K562 (cell line): Measurements from ENCODE around the gene ADRM1. TPM values are rescaled to one million over a fixed set of nuclear protein-coding genes. Genes with fewer than 3 reads are reported as not detected.

Source experiments
- PHF21A ChIP-seq: fragments of 450-650 bp; IDR thresholded peaks from 2 replicates; pipeline ENCODE4 v1.6.1; 2017; ENCODE audit warnings: low read depth, borderline replicate concordance
- SMARCA4 ChIP-seq: fragments of 450-650 bp; IDR thresholded peaks from 2 replicates; pipeline ENCODE4 v1.6.1; 2016
- ZNF444 ChIP-seq: fragments of 250-450 bp; sonication (Bioruptor Pico); IDR thresholded peaks from 2 replicates; pipeline ENCODE4 v1.4.0; 2020; ENCODE audit warnings: mild to moderate bottlenecking, moderate library complexity
- ZNF695 ChIP-seq: fragments of 450-650 bp; formaldehyde crosslinking; IDR thresholded peaks from 2 replicates; pipeline ENCODE4 v1.4.0; 2020; ENCODE audit warnings: mild to moderate bottlenecking, moderate library complexity
- polyA plus RNA-seq, 8 experiments: library from polyadenylated mRNA; depleted of rRNA in 4 of 8; stranded (reverse) in 5 of 8; unstranded in 3 of 8; fragments of >200 nt; fragmentation: Nextera tagmentation in 2 of 8; fragmentation: Illumina TruSeq in 1 of 8; extraction: Ambion mirVana in 2 of 8; extraction: Trizol in 1 of 8; gene quantifications; 2 replicates each; pipeline versions ENCODE4 v1.2.1 to v1.2.3, GENCODE V29; 2011 to 2014; ENCODE audit warnings: inconsistent platforms in 1 of 8, missing spikeins in 1 of 8
- total RNA-seq, 7 experiments: library from RNA; depleted of rRNA in 6 of 7; stranded (reverse); fragments of >200 nt in 6 of 7; fragmentation: Illumina TruSeq in 2 of 7; extraction: Trizol in 2 of 7; gene quantifications; 2 replicates each; pipeline versions ENCODE4 v1.2.1 to v1.2.3, GENCODE V29; 2011 to 2021; ENCODE audit warnings: low replicate concordance in 1 of 7
- TF ChIP-seq, protein P1 (sequence below), 2 experiments: fragments of 450-650 bp in 1 of 2; sonication (generic) in 1 of 2; formaldehyde crosslinking; conservative IDR thresholded peaks; 2 replicates each; pipeline versions ENCODE4 v1.4.0 to v1.8.1; 2020 to 2022; ENCODE audit warnings: mild to moderate bottlenecking in 1 of 2, missing genetic modification reagents in 1 of 2
- TF ChIP-seq, protein P2 (sequence below): fragments of 450-650 bp; IDR thresholded peaks from 2 replicates; pipeline ENCODE4 v1.6.1; 2018; ENCODE audit warnings: mild to moderate bottlenecking, low read depth; ENCODE audit not compliant: partially characterized antibody
- TF ChIP-seq, protein P3 (sequence below): fragments of 450-650 bp; IDR thresholded peaks from 2 replicates; pipeline ENCODE4 v1.7.0; 2016; ENCODE audit warnings: borderline replicate concordance

Gene ADRM1
- total and polyA plus RNA-seq, 9 of the 15 experiments (the other 6 are each of a cell fraction or from before 2014, with no cell fraction given), result 5.0 to 223 (median 67.4) TPM

DNA sequence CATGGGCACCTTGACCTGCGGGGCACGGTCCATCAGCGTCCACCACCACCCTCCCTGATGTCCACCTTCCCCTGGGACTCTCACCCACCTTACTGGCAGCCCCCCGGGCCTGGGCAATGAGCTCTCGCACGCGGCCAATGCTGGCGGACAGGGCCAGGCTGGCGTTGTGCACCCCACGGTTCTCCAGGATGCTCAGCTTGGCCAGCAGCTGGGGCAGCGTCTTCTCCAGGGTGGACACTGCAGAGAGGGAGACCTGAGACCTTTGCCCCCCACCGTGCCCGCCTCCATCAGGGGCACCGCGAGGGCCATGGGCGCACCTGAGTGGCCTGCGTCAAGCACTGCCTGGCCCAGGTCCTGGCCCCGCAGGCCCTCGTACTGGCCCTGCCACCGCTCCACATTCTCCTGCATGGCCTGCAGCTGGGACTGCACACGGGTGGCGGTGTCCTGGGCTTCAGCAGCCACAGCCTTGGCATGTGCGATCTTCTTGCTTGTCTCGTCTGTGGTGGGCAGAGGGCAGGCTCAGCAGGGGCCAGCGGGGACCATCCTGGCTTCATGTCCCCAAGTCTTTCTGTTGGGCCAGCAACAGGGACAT is 12.0 kb downstream of the ADRM1 start (continued):
- TF ChIP-seq, protein P1, sequence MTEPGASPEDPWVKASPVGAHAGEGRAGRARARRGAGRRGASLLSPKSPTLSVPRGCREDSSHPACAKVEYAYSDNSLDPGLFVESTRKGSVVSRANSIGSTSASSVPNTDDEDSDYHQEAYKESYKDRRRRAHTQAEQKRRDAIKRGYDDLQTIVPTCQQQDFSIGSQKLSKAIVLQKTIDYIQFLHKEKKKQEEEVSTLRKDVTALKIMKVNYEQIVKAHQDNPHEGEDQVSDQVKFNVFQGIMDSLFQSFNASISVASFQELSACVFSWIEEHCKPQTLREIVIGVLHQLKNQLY (CRISPR knock-in tag; conservative IDR thresholded peaks at IDR 0.05), result no peak
- TF ChIP-seq PHF21A, result no peak
- no peak for TF ChIP-seq ZNF444
- no peak for TF ChIP-seq ZNF695 (CRISPR knock-in tag)
- TF ChIP-seq, protein P2, sequence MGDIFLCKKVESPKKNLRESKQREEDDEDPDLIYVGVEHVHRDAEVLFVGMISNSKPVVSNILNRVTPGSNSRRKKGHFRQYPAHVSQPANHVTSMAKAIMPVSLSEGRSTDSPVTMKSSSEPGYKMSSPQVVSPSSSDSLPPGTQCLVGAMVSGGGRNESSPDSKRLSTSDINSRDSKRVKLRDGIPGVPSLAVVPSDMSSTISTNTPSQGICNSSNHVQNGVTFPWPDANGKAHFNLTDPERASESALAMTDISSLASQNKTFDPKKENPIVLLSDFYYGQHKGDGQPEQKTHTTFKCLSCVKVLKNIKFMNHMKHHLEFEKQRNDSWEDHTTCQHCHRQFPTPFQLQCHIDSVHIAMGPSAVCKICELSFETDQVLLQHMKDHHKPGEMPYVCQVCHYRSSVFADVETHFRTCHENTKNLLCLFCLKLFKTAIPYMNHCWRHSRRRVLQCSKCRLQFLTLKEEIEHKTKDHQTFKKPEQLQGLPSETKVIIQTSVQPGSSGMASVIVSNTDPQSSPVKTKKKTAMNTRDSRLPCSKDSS, result no peak
- no peak for TF ChIP-seq SMARCA4
- TF ChIP-seq, protein P3, sequence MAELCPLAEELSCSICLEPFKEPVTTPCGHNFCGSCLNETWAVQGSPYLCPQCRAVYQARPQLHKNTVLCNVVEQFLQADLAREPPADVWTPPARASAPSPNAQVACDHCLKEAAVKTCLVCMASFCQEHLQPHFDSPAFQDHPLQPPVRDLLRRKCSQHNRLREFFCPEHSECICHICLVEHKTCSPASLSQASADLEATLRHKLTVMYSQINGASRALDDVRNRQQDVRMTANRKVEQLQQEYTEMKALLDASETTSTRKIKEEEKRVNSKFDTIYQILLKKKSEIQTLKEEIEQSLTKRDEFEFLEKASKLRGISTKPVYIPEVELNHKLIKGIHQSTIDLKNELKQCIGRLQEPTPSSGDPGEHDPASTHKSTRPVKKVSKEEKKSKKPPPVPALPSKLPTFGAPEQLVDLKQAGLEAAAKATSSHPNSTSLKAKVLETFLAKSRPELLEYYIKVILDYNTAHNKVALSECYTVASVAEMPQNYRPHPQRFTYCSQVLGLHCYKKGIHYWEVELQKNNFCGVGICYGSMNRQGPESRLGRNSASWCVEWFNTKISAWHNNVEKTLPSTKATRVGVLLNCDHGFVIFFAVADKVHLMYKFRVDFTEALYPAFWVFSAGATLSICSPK, result no peak
